BE2C (cell line): ENCODE results near the gene CLDN22.

Experiments
- DNase-seq: peaks from one replicate; pipeline ENCODE4 v3.0.0-alpha.2; 2020
- H3K27me3 ChIP-seq: fragments of 250-450 bp; sonication (Bioruptor Pico); 2 replicates; pipeline ENCODE4 v1.5.1; 2020; ENCODE audit warnings: mild to moderate bottlenecking
- H3K36me3 ChIP-seq: fragments of 250-450 bp; sonication (Bioruptor Pico); 2 replicates; pipeline ENCODE4 v1.5.1; 2020; ENCODE audit warnings: mild to moderate bottlenecking
- H3K4me1 ChIP-seq: fragments of 250-450 bp; sonication (Bioruptor Pico); 2 replicates; pipeline ENCODE4 v1.5.1; 2020
- H3K4me3 ChIP-seq: 2 replicates; pipeline ENCODE4 v1.5.1; 2011; ENCODE audit warnings: low read depth, low read length
- H3K9me3 ChIP-seq: fragments of 250-450 bp; sonication (Bioruptor Pico); 2 replicates; pipeline ENCODE4 v1.5.1; 2020
- CTCF ChIP-seq: IDR thresholded peaks from 2 replicates; pipeline ENCODE4 v1.5.1; 2012; ENCODE audit warnings: mild to moderate bottlenecking, low read depth, low read length

CLDN22 gene

DNA sequence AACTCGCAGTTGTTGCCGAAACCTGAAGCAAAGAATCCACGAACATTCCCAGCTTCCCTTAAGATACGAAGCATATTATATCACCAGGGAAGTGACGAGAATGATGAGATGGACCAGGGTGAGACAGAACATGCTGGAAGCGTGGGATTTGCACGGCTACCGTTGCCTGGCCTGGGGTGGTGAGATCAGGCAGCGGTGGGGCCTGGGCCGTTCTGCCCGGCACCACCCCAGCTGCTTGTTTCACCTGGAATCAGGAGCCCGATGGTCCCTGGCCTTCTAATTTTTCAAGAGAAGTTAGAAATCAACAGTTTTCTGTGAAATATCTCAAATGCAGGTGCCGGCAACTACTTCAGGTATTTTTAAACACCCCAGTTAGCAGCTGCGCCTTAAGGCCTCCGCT is 5.7 kb downstream of the CLDN22 start:
- Histone ChIP-seq H3K36me3 (peaks cover 18% of the 10 kb centered on the region), H3K9me3 (no peaks in the 10 kb centered on the region), H3K4me1 (no peaks in the 10 kb centered on the region), H3K4me3 (no peak overlapping the region), H3K27me3 (no peaks in the 10 kb centered on the region)
- TF ChIP-seq CTCF, result no peak
- no peak for DNase-seq

- Histone ChIP-seq H3K27me3 (no peaks in the 10 kb centered on the region), H3K4me3 (no peak overlapping the region), H3K36me3 (peaks cover 14% of the 10 kb centered on the region), H3K4me1 (no peaks in the 10 kb centered on the region), H3K9me3 (no peaks in the 10 kb centered on the region)
- no peak for DNase-seq
- no peak for TF ChIP-seq CTCF
These were observed 7.2 kb downstream of the CLDN22 start for GRCh38 chr4:183312841-183313240.

GRCh38 chr4:183306811-183307210 is 13.3 kb downstream of the CLDN22 start:
- Histone ChIP-seq H3K4me1 (no peaks in the 10 kb centered on the region), H3K36me3 (no peaks in the 10 kb centered on the region), H3K4me3 (no peak overlapping the region), H3K27me3 (no peaks in the 10 kb centered on the region), H3K9me3 (no peaks in the 10 kb centered on the region)
- no peak for DNase-seq
- no peak for TF ChIP-seq CTCF

- DNase-seq, result no peak
- no peak for TF ChIP-seq CTCF
- Histone ChIP-seq H3K4me1 (no peaks in the 10 kb centered on the region), H3K27me3 (no peaks in the 10 kb centered on the region), H3K36me3 (no peaks in the 10 kb centered on the region; the same call in 1 of the 2 replicates), H3K9me3 (no peaks in the 10 kb centered on the region), H3K4me3 (no peak overlapping the region)
These were observed 15.5 kb downstream of the CLDN22 start for GRCh38 chr4:183304538-183304937.

DNA sequence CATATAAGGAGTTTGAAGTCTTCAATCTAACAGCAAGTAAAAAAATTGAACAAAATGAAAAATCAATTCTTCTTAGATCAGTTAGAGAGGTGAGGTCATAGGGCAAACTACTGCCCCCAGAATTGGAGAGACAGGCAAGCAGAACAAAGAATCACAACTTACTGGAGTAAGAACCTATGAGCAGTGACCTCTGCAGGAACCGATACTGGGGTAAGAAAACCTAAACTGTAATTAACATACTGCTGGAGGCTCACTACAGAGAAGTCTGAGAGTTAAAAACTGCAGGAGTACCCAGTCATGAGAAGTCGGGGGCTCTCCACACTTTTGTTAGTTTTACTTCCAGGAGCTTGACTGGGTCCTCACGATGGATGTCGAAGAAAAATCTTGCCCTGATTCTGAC is 16.0 kb downstream of the CLDN22 start:
- no peak for DNase-seq
- Histone ChIP-seq H3K27me3 (no peaks in the 10 kb centered on the region), H3K4me1 (no peaks in the 10 kb centered on the region), H3K4me3 (no peak overlapping the region), H3K9me3 (no peaks in the 10 kb centered on the region), H3K36me3 (no peaks in the 10 kb centered on the region; the same call in 1 of the 2 replicates)
- TF ChIP-seq CTCF, result no peak

DNA sequence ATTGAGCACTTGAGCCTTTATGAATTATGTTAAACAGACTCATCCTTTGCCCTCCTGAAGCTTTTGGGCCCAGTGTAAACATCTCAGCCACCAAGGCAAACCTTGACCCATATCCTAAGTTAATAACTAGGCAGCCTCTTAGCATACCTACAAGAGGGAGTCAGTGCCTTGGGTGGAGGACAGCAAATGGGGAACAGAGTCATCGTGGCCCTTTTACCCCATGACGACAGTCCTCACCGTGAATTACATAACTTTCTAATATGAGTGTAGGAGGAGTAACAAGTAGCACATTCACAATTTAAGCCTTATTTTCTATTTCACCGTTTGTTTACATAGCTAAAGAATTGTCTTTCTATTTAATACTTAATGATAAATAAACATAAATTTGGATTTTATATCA is 16.8 kb downstream of the CLDN22 start:
- H3K4me1 ChIP-seq, result no peaks in the 10 kb centered on the region
- DNase-seq, result no peak
- no peaks in the 10 kb centered on the region; the same call in 1 of the 2 replicates for H3K36me3 ChIP-seq
- no peaks in the 10 kb centered on the region for H3K27me3 ChIP-seq
- TF ChIP-seq CTCF, result no peak
- H3K9me3 ChIP-seq, result no peaks in the 10 kb centered on the region
- H3K4me3 ChIP-seq, result no peak overlapping the region
